Osteoblast (primary cell): ENCODE data around the gene MKRN2OS. TPM values are rescaled to one million over a fixed set of nuclear protein-coding genes. Genes with fewer than 3 reads are reported as not detected.

Experiments used
- DNase-seq: peaks from one replicate; pipeline ENCODE4 v3.0.0; 2011; ENCODE audit warnings: low spot score, mixed read lengths; ENCODE audit not compliant: insufficient read length; ENCODE audit errors: missing footprints
- H2AFZ ChIP-seq: 2 replicates; pipeline ENCODE4 v1.6.0; 2011; ENCODE audit warnings: mild to moderate bottlenecking, low read length
- H3K27ac ChIP-seq: 2 replicates; pipeline ENCODE4 v1.5.1; 2011; ENCODE audit warnings: mild to moderate bottlenecking, low read depth, low read length, moderate library complexity
- H3K27me3 ChIP-seq: 2 replicates; pipeline ENCODE4 v1.6.0; 2012; ENCODE audit warnings: mild to moderate bottlenecking, control low read depth, inconsistent platforms, low read length, moderate library complexity; ENCODE audit not compliant: insufficient read depth
- H3K36me3 ChIP-seq: 2 replicates; pipeline ENCODE4 v1.5.1; 2011; ENCODE audit warnings: mild to moderate bottlenecking, low read length, control low read depth, moderate library complexity; ENCODE audit not compliant: insufficient read depth
- H3K4me1 ChIP-seq: 2 replicates; pipeline ENCODE4 v1.5.1; 2011; ENCODE audit warnings: mild to moderate bottlenecking, low read length, control low read depth, moderate library complexity; ENCODE audit not compliant: insufficient read depth
- H3K4me2 ChIP-seq: 2 replicates; pipeline ENCODE4 v1.6.0; 2011; ENCODE audit warnings: mild to moderate bottlenecking, low read length; ENCODE audit not compliant: insufficient read depth
- H3K4me3 ChIP-seq: fragments of 200-600 bp; sonication (generic); 3 replicates; pipeline ENCODE4 v1.5.1; 2012; ENCODE audit warnings: mild to moderate bottlenecking, low read length, inconsistent platforms; ENCODE audit not compliant: insufficient read depth
- H3K79me2 ChIP-seq: 2 replicates; pipeline ENCODE4 v1.6.0; 2012; ENCODE audit warnings: mild to moderate bottlenecking, low read length, control low read depth, inconsistent platforms; ENCODE audit not compliant: insufficient read depth
- H3K9me3 ChIP-seq: 2 replicates; pipeline ENCODE4 v1.5.1; 2011; ENCODE audit warnings: low read depth, low read length, control low read depth
- H4K20me1 ChIP-seq: 2 replicates; pipeline ENCODE4 v1.6.0; 2012; ENCODE audit warnings: mild to moderate bottlenecking, low read length, control low read depth; ENCODE audit not compliant: insufficient read depth
- CTCF ChIP-seq: IDR thresholded peaks from 2 replicates; pipeline ENCODE4 v1.5.1; 2011; ENCODE audit warnings: mild to moderate bottlenecking, low read depth, low read length, moderate library complexity; ENCODE audit errors: extremely low read depth
- total RNA-seq: library from RNA; depleted of rRNA; stranded (reverse); fragments of >200 nt; gene quantifications from 2 replicates; pipeline ENCODE4 v1.2.3, GENCODE V29; 2012

MKRN2OS gene
- total RNA-seq, 1 donor: not detected

- H3K4me3 ChIP-seq: no peak overlapping the region
- no peak overlapping the region for H3K4me2 ChIP-seq
- H3K4me1 ChIP-seq: peaks cover 29% of the 10 kb centered on the region
- no peaks in the 10 kb centered on the region for H3K27me3 ChIP-seq
- H4K20me1 ChIP-seq: peaks cover 25% of the 10 kb centered on the region
- H3K9me3 ChIP-seq: no peaks in the 10 kb centered on the region
- H3K27ac ChIP-seq: peak overlapping the region; percentile 69
- H3K36me3 ChIP-seq: peaks cover 79% of the 10 kb centered on the region
- peaks cover 13% of the 10 kb centered on the region for H3K79me2 ChIP-seq
- H2AFZ ChIP-seq: no peak overlapping the region
- no peak for DNase-seq
- TF ChIP-seq CTCF: no peak
Observed at GRCh38 chr3:12579905-12580304, 34.6 kb upstream of the MKRN2OS start.

- Histone ChIP-seq H3K27ac (peak overlapping the region; percentile 69), H3K4me1 (peaks cover 29% of the 10 kb centered on the region), H3K79me2 (peaks cover 13% of the 10 kb centered on the region), H3K36me3 (peaks cover 79% of the 10 kb centered on the region), H3K27me3 (no peaks in the 10 kb centered on the region), H3K4me3 (no peak overlapping the region), H2AFZ (no peak overlapping the region), H4K20me1 (peaks cover 25% of the 10 kb centered on the region), H3K4me2 (no peak overlapping the region), H3K9me3 (no peaks in the 10 kb centered on the region)
- DNase-seq: no peak
- no peak for TF ChIP-seq CTCF
Observed at GRCh38 chr3:12579456-12579855, 34.2 kb upstream of the MKRN2OS start.

DNA sequence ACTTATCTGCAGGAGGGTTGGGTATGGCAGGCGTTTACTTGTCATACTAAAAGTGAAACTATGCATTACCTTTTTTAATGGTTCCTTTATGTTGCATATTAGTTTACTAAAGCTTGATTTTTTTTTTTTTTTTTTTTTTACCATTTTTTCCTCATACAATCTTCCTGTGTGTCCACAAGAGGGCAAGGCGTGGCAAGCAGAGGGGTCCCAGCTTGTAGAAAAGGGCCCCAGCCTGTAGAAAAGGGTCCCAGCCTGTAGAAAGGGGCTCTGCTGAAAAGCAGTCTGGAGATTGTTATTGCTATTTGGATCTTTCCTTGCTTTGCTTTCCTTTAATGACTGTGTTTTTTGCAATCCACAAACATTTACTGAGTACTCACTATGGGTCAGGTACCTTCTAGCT, 33.4 kb upstream of the MKRN2OS start:
- peak; percentile 48 for TF ChIP-seq CTCF
- peaks cover 32% of the 10 kb centered on the region for H4K20me1 ChIP-seq
- H3K36me3 ChIP-seq: peaks cover 79% of the 10 kb centered on the region
- peaks cover 17% of the 10 kb centered on the region for H3K79me2 ChIP-seq
- no peaks in the 10 kb centered on the region for H3K9me3 ChIP-seq
- no peak for DNase-seq
- no peak overlapping the region for H2AFZ ChIP-seq
- H3K27ac ChIP-seq: no peak overlapping the region
- H3K27me3 ChIP-seq: no peaks in the 10 kb centered on the region
- no peak overlapping the region for H3K4me2 ChIP-seq
- H3K4me3 ChIP-seq: no peak overlapping the region
- H3K4me1 ChIP-seq: peaks cover 29% of the 10 kb centered on the region

- Histone ChIP-seq H3K9me3 (no peaks in the 10 kb centered on the region), H3K27ac (no peak overlapping the region), H3K36me3 (peaks cover 76% of the 10 kb centered on the region), H3K4me3 (no peak overlapping the region), H3K79me2 (peaks cover 17% of the 10 kb centered on the region), H3K27me3 (no peaks in the 10 kb centered on the region), H3K4me2 (no peak overlapping the region), H4K20me1 (peaks cover 32% of the 10 kb centered on the region), H2AFZ (no peak overlapping the region), H3K4me1 (peaks cover 32% of the 10 kb centered on the region)
- no peak for TF ChIP-seq CTCF
- no peak for DNase-seq
Observed at GRCh38 chr3:12577379-12577778, 32.1 kb upstream of the MKRN2OS start.
